Calu3 (cell line): ENCODE measurements around the gene HLA-E. TPM values are rescaled to one million over a fixed set of nuclear protein-coding genes. Genes with fewer than 3 reads are reported as not detected.
"Not testable (repeated sequence)": the region's sequence is repeated elsewhere in the genome, so short reads cannot be mapped to it uniquely, and the experiment has no call there.

Experiments used
- BruUV-seq: library from RNA; stranded (reverse); fragments of 400-500 nt; replicated peaks from 2 replicates; lab custom pipeline; 2021; lab: Mats Ljungman, UMichigan
- CTCF ChIA-PET: fragments of 300-600 bp; sonication (Branson Sonifier 250); formaldehyde crosslinking; loops from one replicate; lab custom pipeline; 2022; ENCODE audit warnings: antibody characterized with exemption; lab: Charles Lee
- DNase-seq: peaks from one replicate; pipeline ENCODE4 v3.0.0; 2022
- H3K27ac Mint-ChIP-seq: one replicate; pipeline ENCODE4 v1.8.0; 2022; ENCODE audit warnings: mixed read lengths; ENCODE audit not compliant: unreplicated experiment
- H3K27me3 Mint-ChIP-seq: one replicate; pipeline ENCODE4 v1.8.0; 2022; ENCODE audit warnings: mixed read lengths; ENCODE audit not compliant: unreplicated experiment
- H3K36me3 Mint-ChIP-seq: one replicate; pipeline ENCODE4 v1.8.0; 2022; ENCODE audit warnings: mild to moderate bottlenecking, moderate library complexity, mixed read lengths; ENCODE audit not compliant: insufficient read depth, unreplicated experiment
- H3K4me1 Mint-ChIP-seq: one replicate; pipeline ENCODE4 v1.8.0; 2022; ENCODE audit warnings: mild to moderate bottlenecking, low read depth, mixed read lengths; ENCODE audit not compliant: unreplicated experiment
- H3K4me3 Mint-ChIP-seq: one replicate; pipeline ENCODE4 v1.8.0; 2022; ENCODE audit warnings: mild to moderate bottlenecking, low read depth, moderate library complexity, mixed read lengths; ENCODE audit not compliant: unreplicated experiment
- H3K9me3 Mint-ChIP-seq: one replicate; pipeline ENCODE4 v1.8.0; 2022; ENCODE audit warnings: low read depth, mixed read lengths; ENCODE audit not compliant: unreplicated experiment
- CTCF ChIP-seq: fragments of 200-600 bp; IDR thresholded peaks from one replicate; pipeline ENCODE4 v1.8.0; 2022; ENCODE audit warnings: antibody characterized with exemption; ENCODE audit not compliant: unreplicated experiment
- intact Hi-C: fragments of 100-400 bp; cut with micrococcal nuclease; formaldehyde crosslinking; loops from one replicate; pipeline ENCODE4 v1.10.0; 2022; ENCODE audit not compliant: unreplicated experiment
- total RNA-seq: library from RNA; stranded (reverse); gene quantifications from 2 replicates; pipeline ENCODE4 v1.2.3, GENCODE V29; 2022

HLA-E gene
- total RNA-seq, 1 experiment from 2014 or later = 161 TPM

- intact Hi-C loops = no loop called here
- Mint-ChIP-seq H3K9me3 (no peaks in the 10 kb centered on the region), H3K36me3 (peaks cover 50% of the 10 kb centered on the region), H3K27me3 (no peaks in the 10 kb centered on the region), H3K4me1 (peaks cover 27% of the 10 kb centered on the region), H3K27ac (no peak overlapping the region), H3K4me3 (no peak overlapping the region)
- DNase-seq = no peak
- no peak for TF ChIP-seq CTCF
- CTCF ChIA-PET = interaction anchor here (0.7 to 1.4 kb wide), 2 partner anchors 27 to 48 kb away, joined by 3 read pairs; no protein-coding TSS in a partner anchor
- BruUV-seq = no TSS peak
Observed at GRCh38 chr6:30494291-30494861, 5.1 kb downstream of the HLA-E start.

- H3K9me3 Mint-ChIP-seq, H3K4me3 Mint-ChIP-seq, intact Hi-C loops, DNase-seq, H3K27me3 Mint-ChIP-seq, BruUV-seq: not testable (repeated sequence)
- Mint-ChIP-seq H3K27ac (peak overlapping the region; percentile 13), H3K36me3 (peaks cover 43% of the 10 kb centered on the region), H3K4me1 (peaks cover 24% of the 10 kb centered on the region)
- CTCF ChIA-PET = interaction anchor here (0.7 kb wide), 1 partner anchor 11 kb away, joined by 6 read pairs; no protein-coding TSS in a partner anchor
Observed at GRCh38 chr6:30495060-30495459, 5.8 kb downstream of the HLA-E start.

DNA sequence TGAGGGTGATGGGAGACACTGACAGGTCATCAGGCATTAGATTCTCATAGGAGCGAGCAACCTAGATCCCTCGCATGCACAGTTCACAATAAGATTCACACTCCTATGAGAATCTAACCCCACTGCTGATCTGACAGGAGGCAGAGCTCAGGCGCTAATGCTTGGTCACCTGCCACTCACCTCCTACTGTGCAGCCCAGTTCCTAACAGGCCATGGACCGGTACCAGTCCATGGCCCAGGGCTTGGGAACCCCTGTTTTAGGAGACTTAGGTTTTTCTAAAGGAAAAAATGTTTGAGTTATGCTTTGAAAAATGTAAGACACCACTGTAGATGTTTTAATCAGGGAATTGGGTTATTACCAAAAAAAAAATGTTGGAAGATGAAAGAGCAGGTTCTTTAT, 6.7 kb downstream of the HLA-E start:
- no TSS peak for BruUV-seq
- no peak for DNase-seq
- Mint-ChIP-seq H3K27ac (no peak overlapping the region), H3K4me1 (peaks cover 24% of the 10 kb centered on the region), H3K27me3 (no peaks in the 10 kb centered on the region), H3K4me3 (no peak overlapping the region), H3K36me3 (peaks cover 34% of the 10 kb centered on the region), H3K9me3 (no peaks in the 10 kb centered on the region)
- TF ChIP-seq CTCF = no peak
- CTCF ChIA-PET = interaction anchor here (0.6 to 1.6 kb wide), 5 partner anchors 14 to 217 kb away, joined by 3 to 5 read pairs (median 3); no protein-coding TSS in a partner anchor
- intact Hi-C loops = no loop called here

DNA sequence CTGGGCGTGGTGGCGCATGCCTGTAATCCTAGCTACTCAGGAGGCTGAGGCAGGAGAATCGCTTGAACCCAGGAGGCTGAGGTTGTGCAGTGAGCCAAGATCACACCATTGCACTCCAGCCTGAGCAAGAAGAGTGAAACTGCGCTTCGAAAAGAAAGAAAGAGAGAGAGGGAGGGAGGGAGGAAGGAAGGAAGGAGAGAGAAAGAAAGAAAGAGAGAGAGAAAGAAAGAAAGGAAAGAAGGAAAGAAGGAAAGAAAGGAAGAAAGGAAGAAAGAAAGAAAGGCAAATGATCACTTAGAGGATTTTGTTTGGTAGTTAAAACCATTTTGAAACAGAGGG, 7.9 kb downstream of the HLA-E start:
- peaks cover 27% of the 10 kb centered on the region for H3K4me1 Mint-ChIP-seq
- BruUV-seq, intact Hi-C loops, H3K27ac Mint-ChIP-seq, H3K27me3 Mint-ChIP-seq, H3K4me3 Mint-ChIP-seq, DNase-seq, H3K9me3 Mint-ChIP-seq: not testable (repeated sequence)
- CTCF ChIA-PET = interaction anchor here (1.1 kb wide), 1 partner anchor 30 kb away, joined by 3 read pairs; no protein-coding TSS in a partner anchor
- H3K36me3 Mint-ChIP-seq = peaks cover 23% of the 10 kb centered on the region

- Mint-ChIP-seq H3K4me1 (peaks cover 27% of the 10 kb centered on the region), H3K9me3 (no peaks in the 10 kb centered on the region)
- CTCF ChIA-PET = no interaction called here
Observed at GRCh38 chr6:30497714-30498113, 8.4 kb downstream of the HLA-E start.

DNA sequence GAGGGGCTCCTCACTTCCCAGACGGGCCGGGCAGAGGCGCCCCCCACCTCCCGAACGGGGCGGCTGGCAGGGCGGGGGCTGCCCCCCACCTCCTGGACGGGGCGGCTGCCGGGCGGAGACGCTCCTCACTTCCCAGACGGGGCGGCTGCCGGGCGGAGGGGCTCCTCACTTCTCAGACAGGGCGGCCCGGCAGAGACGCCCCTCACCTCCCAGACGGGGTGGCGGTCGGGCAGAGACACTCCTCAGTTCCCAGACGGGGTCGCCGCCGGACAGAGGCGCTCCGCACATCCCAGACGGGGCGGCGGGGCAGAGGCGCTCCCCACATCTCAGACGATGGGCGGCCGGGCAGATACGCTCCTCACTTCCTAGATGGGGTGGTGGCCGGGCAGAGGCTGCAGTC, 9.4 kb downstream of the HLA-E start:
- H3K27me3 Mint-ChIP-seq, DNase-seq, H3K4me3 Mint-ChIP-seq, H3K27ac Mint-ChIP-seq, CTCF ChIA-PET, BruUV-seq, intact Hi-C loops, H3K9me3 Mint-ChIP-seq: not testable (repeated sequence)
- Mint-ChIP-seq H3K4me1 (peaks cover 27% of the 10 kb centered on the region), H3K36me3 (peaks cover 15% of the 10 kb centered on the region)

More at GRCh38 chr6:30497714-30498113, 8.4 kb downstream of the HLA-E start:
- no TSS peak for BruUV-seq
- no peak overlapping the region for H3K27ac Mint-ChIP-seq
- DNase-seq = no peak
- TF ChIP-seq CTCF = no peak
- intact Hi-C loops = no loop called here
- no peak overlapping the region for H3K4me3 Mint-ChIP-seq
- H3K36me3 Mint-ChIP-seq = peaks cover 21% of the 10 kb centered on the region
- no peaks in the 10 kb centered on the region for H3K27me3 Mint-ChIP-seq
